Adrenal gland (tissue), 5 donors: ENCODE results near the gene LAMC3.

Experiments
- CTCF ChIP-seq, 6 experiments: fragments of 450-650 bp in 4 of 6; fragments of 200-600 bp in 2 of 6; sonication (generic) in 1 of 6; IDR thresholded peaks; 1 replicate in 5 of 6; 2 replicates in 1 of 6; pipeline versions ENCODE4 v1.5.1 to v1.8.0; 2016 to 2021; ENCODE audit warnings: antibody characterized with exemption in 6 of 6, mild to moderate bottlenecking in 2 of 6, moderate library complexity in 1 of 6
- POLR2A ChIP-seq, 2 donors: fragments of 450-650 bp; IDR thresholded peaks; one replicate each; pipeline ENCODE4 v1.6.1; 2017; ENCODE audit warnings: antibody characterized with exemption in 2 of 2, mild to moderate bottlenecking in 2 of 2, moderate library complexity in 1 of 2
- donor health status: DM: no; HTN: no; CAD: no.

- TF ChIP-seq CTCF (IDR thresholded peaks at IDR 0.05) (no peak), POLR2A (IDR thresholded peaks at IDR 0.05) (no peak)
Measured at GRCh38 chr9:131001021-131001420, 8.0 kb upstream of the LAMC3 start.
